IPS DF 4.7 (cell line): Measurements from ENCODE around the gene MRAP2.
"Not testable (repeated sequence)": the region's sequence is repeated elsewhere in the genome, so short reads cannot be mapped to it uniquely, and the experiment has no call there.

Source experiments
- DNase-seq: peaks from one replicate; pipeline ENCODE4 v3.0.0-alpha.2; 2013; ENCODE audit warnings: low spot score; ENCODE audit errors: extremely low read depth

Gene MRAP2

GRCh38 chr6:84129588-84129987 lies 96.0 kb downstream of the MRAP2 start:
- DNase-seq = not testable (repeated sequence)

GRCh38 chr6:84133385-84133784 lies 99.8 kb downstream of the MRAP2 start:
- DNase-seq = not testable (repeated sequence)

GRCh38 chr6:84135291-84135690 lies 101.7 kb downstream of the MRAP2 start:
- DNase-seq = no peak

- no peak for DNase-seq
Observed at GRCh38 chr6:84136364-84137050, 102.9 kb downstream of the MRAP2 start.

- no peak for DNase-seq
Observed at GRCh38 chr6:84137051-84137375, 103.4 kb downstream of the MRAP2 start.

DNA sequence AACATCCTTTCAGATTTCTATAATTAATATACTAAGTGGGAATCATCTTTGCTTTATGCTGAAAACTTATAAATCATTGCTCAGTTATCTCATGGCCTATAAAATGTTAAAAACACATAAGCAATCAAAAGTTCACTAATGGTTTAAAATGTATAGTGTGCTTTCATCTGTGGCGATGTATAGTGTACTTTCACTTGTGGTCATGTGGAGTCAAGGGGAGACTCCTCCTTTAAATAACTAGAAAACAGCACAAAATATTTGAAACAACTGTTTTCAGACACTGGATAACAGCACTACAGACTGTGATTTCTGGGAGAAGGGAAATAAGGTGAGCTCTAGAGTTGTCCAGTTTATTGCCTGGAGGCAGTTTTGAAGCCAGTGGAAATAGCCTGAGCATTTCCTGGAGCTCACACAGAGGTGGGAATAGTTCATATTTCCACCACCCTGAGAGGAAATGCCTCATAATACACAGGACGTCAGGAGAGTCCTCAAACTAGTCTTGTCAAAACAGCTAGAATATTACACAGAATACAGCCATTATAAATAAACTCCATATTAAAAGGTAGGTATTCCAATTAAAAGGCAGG lies 104.5 kb downstream of the MRAP2 start:
- DNase-seq = no peak

DNA sequence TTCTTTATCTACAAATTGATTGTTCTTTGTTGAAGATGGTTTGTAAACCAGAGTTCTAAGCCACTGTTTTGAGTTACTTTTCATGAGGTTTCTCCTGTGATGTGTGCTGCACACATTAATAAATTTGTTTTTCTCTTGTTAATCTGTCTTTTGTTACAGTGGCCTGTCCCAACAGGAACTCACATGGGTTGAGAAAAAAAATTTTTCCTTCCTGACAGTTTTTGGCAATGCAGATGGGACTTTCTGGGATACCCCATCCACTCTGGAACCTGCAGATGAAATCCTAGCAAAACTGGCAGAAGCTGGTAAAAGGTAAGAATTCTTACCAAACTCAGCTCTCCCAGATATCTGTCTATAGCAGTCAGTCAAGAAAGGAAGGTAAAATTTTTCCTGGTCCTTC lies 105.7 kb downstream of the MRAP2 start:
- DNase-seq = no peak
